Ectodermal cell (in vitro differentiated cells): ENCODE data around the gene NEDD8.

Experiments used
- H3K27ac ChIP-seq: 2 replicates; pipeline ENCODE4 v1.7.0; 2013; ENCODE audit warnings: mild to moderate bottlenecking, low read depth, low read length; ENCODE audit not compliant: insufficient read depth, poor library complexity, severe bottlenecking
- H3K27me3 ChIP-seq: 2 replicates; pipeline ENCODE4 v1.7.0; 2013; ENCODE audit warnings: mild to moderate bottlenecking, low read length; ENCODE audit not compliant: insufficient read depth, control insufficient read depth, poor library complexity, severe bottlenecking
- H3K36me3 ChIP-seq: one replicate; pipeline ENCODE4 v1.7.0; 2013; ENCODE audit warnings: low read length; ENCODE audit not compliant: control insufficient read depth, insufficient read depth
- H3K4me1 ChIP-seq: one replicate; pipeline ENCODE4 v1.7.0; 2013; ENCODE audit warnings: low read length; ENCODE audit not compliant: control insufficient read depth, insufficient read depth
- H3K4me3 ChIP-seq: 2 replicates; pipeline ENCODE4 v1.7.0; 2013; ENCODE audit warnings: low read depth, low read length, control low read depth; ENCODE audit not compliant: insufficient read depth
- H3K9me3 ChIP-seq: 2 replicates; pipeline ENCODE4 v1.7.0; 2013; ENCODE audit warnings: mild to moderate bottlenecking, low read length, moderate library complexity; ENCODE audit not compliant: control insufficient read depth
- WGBS, 2 experiments: methylation state at CpG; one replicate each; pipeline ENCODE4 v1.1.7; 2013; ENCODE audit warnings: missing lambda C conversion rate in 2 of 2; 5-methylcytosine and 5-hydroxymethylcytosine counted together

Gene NEDD8

GRCh38 chr14:24197056-24197450 lies 35.1 kb downstream of the NEDD8 start:
- Histone ChIP-seq H3K27ac (no peak overlapping the region), H3K9me3 (no peaks in the 10 kb centered on the region), H3K4me1 (peaks cover 5% of the 10 kb centered on the region), H3K27me3 (no peaks in the 10 kb centered on the region), H3K4me3 (no peak overlapping the region), H3K36me3 (peaks cover 12% of the 10 kb centered on the region)
- 85 to 86% methylated on average over 1 to 2 of the region's 2 CpGs for WGBS, 2 experiments

GRCh38 chr14:24196071-24197055 lies 35.8 kb downstream of the NEDD8 start:
- peaks cover 5% of the 10 kb centered on the region for H3K4me1 ChIP-seq
- H3K36me3 ChIP-seq = peaks cover 9% of the 10 kb centered on the region
- H3K9me3 ChIP-seq = no peaks in the 10 kb centered on the region
- peak overlapping the region; percentile 87 for H3K4me3 ChIP-seq
- no peaks in the 10 kb centered on the region for H3K27me3 ChIP-seq
- peak overlapping the region; percentile 93 for H3K27ac ChIP-seq
- WGBS, 2 experiments = 37 to 39% methylated on average over 33 of the region's 33 CpGs

GRCh38 chr14:24195186-24196070 lies 36.7 kb downstream of the NEDD8 start, which contains the start of gene TM9SF1:
Gene TM9SF1, minus strand, starts transcription at chr14:24195441. Its CDS starts 422 bp downstream, at chr14:24195019.
- no peaks in the 10 kb centered on the region for H3K9me3 ChIP-seq
- WGBS, 2 experiments = 0 to 1% methylated on average over 89 of the region's 89 CpGs
- peak within 1 kb of the TSS; percentile 87 for H3K4me3 ChIP-seq
- peak within 1 kb of the TSS; percentile 93 for H3K27ac ChIP-seq
- peaks cover 7% of the 10 kb centered on the region for H3K36me3 ChIP-seq
- H3K4me1 ChIP-seq = peaks cover 5% of the 10 kb centered on the region
- H3K27me3 ChIP-seq = no peaks in the 10 kb centered on the region

- peaks cover 5% of the 10 kb centered on the region for H3K4me1 ChIP-seq
- H3K27ac ChIP-seq = peak overlapping the region; percentile 93
- H3K27me3 ChIP-seq = no peaks in the 10 kb centered on the region
- H3K9me3 ChIP-seq = no peaks in the 10 kb centered on the region
- peaks cover 7% of the 10 kb centered on the region for H3K36me3 ChIP-seq
- 70 to 73% methylated on average over 8 of the region's 8 CpGs for WGBS, 2 experiments
- H3K4me3 ChIP-seq = peak overlapping the region; percentile 87
These were observed 37.3 kb downstream of the NEDD8 start for GRCh38 chr14:24194873-24195185.

- no peak overlapping the region for H3K27ac ChIP-seq
- H3K27me3 ChIP-seq = no peaks in the 10 kb centered on the region
- H3K9me3 ChIP-seq = no peaks in the 10 kb centered on the region
- H3K36me3 ChIP-seq = peaks cover 7% of the 10 kb centered on the region
- peaks cover 5% of the 10 kb centered on the region for H3K4me1 ChIP-seq
- WGBS, 2 experiments = 89 to 93% methylated on average over 7 of the region's 7 CpGs
- peak overlapping the region; percentile 87 for H3K4me3 ChIP-seq
These were observed 37.8 kb downstream of the NEDD8 start for GRCh38 chr14:24194186-24194872.

GRCh38 chr14:24192933-24193332 lies 39.2 kb downstream of the NEDD8 start:
- no peak overlapping the region for H3K4me3 ChIP-seq

GRCh38 chr14:24190416-24190815 lies 41.8 kb downstream of the NEDD8 start:
- peaks cover 7% of the 10 kb centered on the region for H3K4me1 ChIP-seq

More at GRCh38 chr14:24192933-24193332, 39.2 kb downstream of the NEDD8 start:
- Histone ChIP-seq H3K27me3 (no peaks in the 10 kb centered on the region), H3K9me3 (no peaks in the 10 kb centered on the region), H3K27ac (no peak overlapping the region), H3K4me1 (peaks cover 7% of the 10 kb centered on the region), H3K36me3 (peaks cover 7% of the 10 kb centered on the region)
- 94 to 95% methylated on average over 15 of the region's 15 CpGs for WGBS, 2 experiments

GRCh38 chr14:24189460-24189859 lies 42.7 kb downstream of the NEDD8 start:
- Histone ChIP-seq H3K4me1 (peaks cover 7% of the 10 kb centered on the region), H3K4me3 (no peak overlapping the region), H3K36me3 (peaks cover 22% of the 10 kb centered on the region), H3K9me3 (no peaks in the 10 kb centered on the region), H3K27me3 (no peaks in the 10 kb centered on the region), H3K27ac (no peak overlapping the region)
- WGBS, 2 experiments = 93 to 94% methylated on average over 9 of the region's 9 CpGs

More at GRCh38 chr14:24190416-24190815, 41.8 kb downstream of the NEDD8 start:
- Histone ChIP-seq H3K27ac (no peak overlapping the region), H3K4me3 (no peak overlapping the region), H3K9me3 (no peaks in the 10 kb centered on the region), H3K27me3 (no peaks in the 10 kb centered on the region), H3K36me3 (peaks cover 22% of the 10 kb centered on the region)
- WGBS, 2 experiments = 94 to 97% methylated on average over 9 to 10 of the region's 10 CpGs

- 4 to 7% methylated on average over 2 to 3 of the region's 3 CpGs for WGBS, 2 experiments
- Histone ChIP-seq H3K27me3 (no peaks in the 10 kb centered on the region), H3K4me3 (peak overlapping the region; percentile 88), H3K27ac (peak overlapping the region; percentile 45), H3K9me3 (no peaks in the 10 kb centered on the region), H3K4me1 (peaks cover 7% of the 10 kb centered on the region), H3K36me3 (peaks cover 22% of the 10 kb centered on the region)
These were observed 43.1 kb downstream of the NEDD8 start for GRCh38 chr14:24189059-24189375.
